DND-41 (cell line): ENCODE results near the gene LAMA2.

Experiments used
- ATAC-seq: fragments of 200-7000 bp; cut with Tn5 transposase; 3 replicates; pipeline ENCODE4 v1.9.1; 2021; ENCODE audit warnings: low read depth; ENCODE audit not compliant: insufficient read depth
- DNase-seq: peaks from one replicate; pipeline ENCODE4 v3.0.0-alpha.2; 2020
- H2AFZ ChIP-seq: 2 replicates; pipeline ENCODE4 v1.6.0; 2012; ENCODE audit warnings: low read depth, low read length
- H3K27ac ChIP-seq: 2 replicates; pipeline ENCODE4 v1.5.1; 2012; ENCODE audit warnings: low read length, inconsistent platforms
- H3K27me3 ChIP-seq: fragments of 200-600 bp; sonication (generic); 2 replicates; pipeline ENCODE4 v1.6.0; 2012; ENCODE audit warnings: low read length, mild to moderate bottlenecking, inconsistent platforms; ENCODE audit not compliant: insufficient read depth, poor library complexity
- H3K36me3 ChIP-seq: 2 replicates; pipeline ENCODE4 v1.5.1; 2012; ENCODE audit warnings: low read length, inconsistent platforms; ENCODE audit not compliant: insufficient read depth
- H3K4me1 ChIP-seq: 2 replicates; pipeline ENCODE4 v1.5.1; 2012; ENCODE audit warnings: mild to moderate bottlenecking, low read length; ENCODE audit not compliant: insufficient read depth
- H3K4me2 ChIP-seq: 2 replicates; pipeline ENCODE4 v1.6.0; 2012; ENCODE audit warnings: mild to moderate bottlenecking, moderate library complexity, low read length, inconsistent platforms; ENCODE audit not compliant: insufficient read depth
- H3K4me3 ChIP-seq, 2 experiments: fragments of 200-600 bp in 1 of 2; shearing (Covaris generic) in 1 of 2; 2 replicates each; pipeline ENCODE4 v1.5.1; 2012 to 2016; ENCODE audit warnings: inconsistent platforms in 2 of 2, low read length in 2 of 2, mild to moderate bottlenecking in 2 of 2, low read depth in 1 of 2, moderate library complexity in 1 of 2
- H3K79me2 ChIP-seq: 2 replicates; pipeline ENCODE4 v1.6.0; 2012; ENCODE audit warnings: low read length, inconsistent platforms; ENCODE audit not compliant: insufficient read depth
- H3K9ac ChIP-seq: 2 replicates; pipeline ENCODE4 v1.6.0; 2012; ENCODE audit warnings: low read depth, mild to moderate bottlenecking, inconsistent platforms, low read length, moderate library complexity
- H3K9me3 ChIP-seq: 2 replicates; pipeline ENCODE4 v1.5.1; 2012; ENCODE audit warnings: low read length, moderate library complexity, mild to moderate bottlenecking, inconsistent platforms; ENCODE audit not compliant: insufficient read depth, severe bottlenecking
- H4K20me1 ChIP-seq: 2 replicates; pipeline ENCODE4 v1.6.0; 2012; ENCODE audit warnings: low read length; ENCODE audit not compliant: insufficient read depth
- CTCF ChIP-seq: IDR thresholded peaks from 2 replicates; pipeline ENCODE4 v1.5.1; 2012; ENCODE audit warnings: borderline replicate concordance, low read length, moderate library complexity, mild to moderate bottlenecking; ENCODE audit not compliant: poor library complexity, severe bottlenecking; ENCODE audit errors: extremely low read depth
- EZH2 ChIP-seq: IDR thresholded peaks from 3 replicates; pipeline ENCODE4 v1.6.1; 2012; ENCODE audit warnings: borderline replicate concordance, low read depth, mild to moderate bottlenecking, moderate library complexity, low read length, inconsistent platforms; ENCODE audit not compliant: severe bottlenecking

The LAMA2 gene

GRCh38 chr6:129209355-129209754 is 326.4 kb downstream of the LAMA2 start:
- no peaks in the 10 kb centered on the region for H3K4me1 ChIP-seq
- ATAC-seq, result no peak

GRCh38 chr6:129210684-129211083 is 327.7 kb downstream of the LAMA2 start:
- Histone ChIP-seq H2AFZ (no peak overlapping the region), H3K9ac (no peak overlapping the region), H3K9me3 (no peaks in the 10 kb centered on the region), H3K4me3 (no peak overlapping the region), H3K27ac (no peak overlapping the region), H3K4me2 (no peak overlapping the region), H3K4me1 (no peaks in the 10 kb centered on the region), H3K79me2 (no peaks in the 10 kb centered on the region), H3K36me3 (no peaks in the 10 kb centered on the region), H3K27me3 (no peaks in the 10 kb centered on the region), H4K20me1 (no peaks in the 10 kb centered on the region)
- DNase-seq (no peak), ATAC-seq (no peak)
- TF ChIP-seq EZH2 (no peak), CTCF (no peak)

More at GRCh38 chr6:129209355-129209754, 326.4 kb downstream of the LAMA2 start:
- Histone ChIP-seq H4K20me1 (no peaks in the 10 kb centered on the region), H3K27ac (no peak overlapping the region), H3K4me2 (no peak overlapping the region), H2AFZ (no peak overlapping the region), H3K27me3 (no peaks in the 10 kb centered on the region), H3K9ac (no peak overlapping the region), H3K4me3 (no peak overlapping the region), H3K79me2 (no peaks in the 10 kb centered on the region), H3K9me3 (no peaks in the 10 kb centered on the region), H3K36me3 (no peaks in the 10 kb centered on the region)
- no peak for TF ChIP-seq EZH2
- TF ChIP-seq CTCF, result no peak
- no peak for DNase-seq

- no peaks in the 10 kb centered on the region for H3K9me3 ChIP-seq
- TF ChIP-seq CTCF (no peak), EZH2 (no peak)
- H3K27ac ChIP-seq, result no peak overlapping the region
- no peaks in the 10 kb centered on the region for H3K79me2 ChIP-seq
- DNase-seq (no peak), ATAC-seq (no peak)
- H3K4me1 ChIP-seq, result no peaks in the 10 kb centered on the region
- H2AFZ ChIP-seq, result no peak overlapping the region
- H4K20me1 ChIP-seq, result no peaks in the 10 kb centered on the region
- H3K4me2 ChIP-seq, result no peak overlapping the region
- no peak overlapping the region for H3K9ac ChIP-seq
- H3K36me3 ChIP-seq, result no peaks in the 10 kb centered on the region
- H3K4me3 ChIP-seq, result no peak overlapping the region
- no peaks in the 10 kb centered on the region for H3K27me3 ChIP-seq
These were observed 328.7 kb downstream of the LAMA2 start for GRCh38 chr6:129211626-129212025.

DNA sequence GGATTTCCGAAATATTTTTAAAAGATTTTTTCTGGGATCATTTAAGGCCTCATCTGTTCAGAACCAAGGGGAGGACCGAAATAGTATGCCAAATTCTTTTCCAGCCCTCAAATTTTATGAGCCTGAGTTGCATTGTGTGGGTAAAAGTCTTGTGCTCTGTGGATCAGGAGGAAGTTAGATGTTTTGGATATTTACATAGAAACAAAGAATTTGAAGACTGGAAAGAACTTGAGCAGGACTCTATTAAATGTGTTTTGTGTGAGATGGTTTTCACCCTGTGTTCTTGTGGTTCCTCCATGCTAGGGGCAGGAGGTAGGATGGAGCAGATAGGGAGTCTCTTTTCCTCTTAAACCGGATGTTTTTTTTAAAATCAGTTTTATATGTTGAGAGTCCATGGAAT is 329.1 kb downstream of the LAMA2 start:
- H3K79me2 ChIP-seq, result no peaks in the 10 kb centered on the region
- no peak for ATAC-seq
- H4K20me1 ChIP-seq, result no peaks in the 10 kb centered on the region
- no peak overlapping the region for H3K27ac ChIP-seq
- H3K9ac ChIP-seq, result no peak overlapping the region
- no peak for TF ChIP-seq EZH2
- TF ChIP-seq CTCF, result no peak
- H3K4me3 ChIP-seq, result no peak overlapping the region
- H3K36me3 ChIP-seq, result no peaks in the 10 kb centered on the region
- no peak overlapping the region for H2AFZ ChIP-seq
- no peak for DNase-seq
- no peaks in the 10 kb centered on the region for H3K4me1 ChIP-seq
- H3K27me3 ChIP-seq, result no peaks in the 10 kb centered on the region
- H3K4me2 ChIP-seq, result no peak overlapping the region
- H3K9me3 ChIP-seq, result no peaks in the 10 kb centered on the region
